Measurements from ENCODE around the gene RAB3IP.

The RAB3IP gene

GRCh38 chr12:69738351-69739286, at the start of gene RAB3IP:
RAB3IP (plus strand) TSS chr12:69738860; CDS start chr12:69755409, 16,549 bp downstream.
- peak; percentile 84 for DNase-seq

GRCh38 chr12:69689638-69690037, 49.0 kb upstream of the RAB3IP start:
- no peak for DNase-seq

GRCh38 chr12:69694123-69694522, 44.5 kb upstream of the RAB3IP start:
- DNase-seq = no peak

GRCh38 chr12:69698054-69698453, 40.6 kb upstream of the RAB3IP start:
- no peak for DNase-seq

GRCh38 chr12:69698769-69699540, 39.7 kb upstream of the RAB3IP start, which contains the start of gene BEST3:
BEST3 (minus strand) TSS chr12:69699303; CDS start chr12:69697798, 1,505 bp downstream.
- no peak for DNase-seq

GRCh38 chr12:69701826-69702225, 36.8 kb upstream of the RAB3IP start:
- DNase-seq = no peak

- no peak for DNase-seq
These were observed 35.5 kb upstream of the RAB3IP start for GRCh38 chr12:69703146-69703642.

- no peak for DNase-seq
These were observed 34.3 kb upstream of the RAB3IP start for GRCh38 chr12:69704357-69704756.

- DNase-seq = no peak
These were observed 30.0 kb upstream of the RAB3IP start for GRCh38 chr12:69708649-69709048.

- no peak for DNase-seq
These were observed 25.8 kb upstream of the RAB3IP start for GRCh38 chr12:69712826-69713225.

- DNase-seq = no peak
These were observed 24.1 kb upstream of the RAB3IP start for GRCh38 chr12:69714542-69714941.

- DNase-seq = no peak
These were observed 19.0 kb upstream of the RAB3IP start for GRCh38 chr12:69719336-69720316.

GRCh38 chr12:69720750-69721149, 17.9 kb upstream of the RAB3IP start:
- no peak for DNase-seq

GRCh38 chr12:69726922-69727321, 11.7 kb upstream of the RAB3IP start:
- no peak for DNase-seq

- DNase-seq = no peak
These were observed 6.6 kb upstream of the RAB3IP start for GRCh38 chr12:69732088-69732487.

GRCh38 chr12:69733638-69734037, 5.0 kb upstream of the RAB3IP start:
- no peak for DNase-seq

GRCh38 chr12:69739287-69740191, 879 bp downstream of the RAB3IP start:
- peak; percentile 38 for DNase-seq

GRCh38 chr12:69744109-69744508, 5.4 kb downstream of the RAB3IP start:
- DNase-seq = no peak

GRCh38 chr12:69751476-69751875, 12.8 kb downstream of the RAB3IP start:
- no peak for DNase-seq

- DNase-seq = no peak
These were observed 16.6 kb downstream of the RAB3IP start for GRCh38 chr12:69755302-69755701.

- no peak for DNase-seq
These were observed 17.6 kb downstream of the RAB3IP start for GRCh38 chr12:69756088-69756755.
